Calu3 (cell line): ENCODE data around the gene CPE. TPM values are rescaled to one million over a fixed set of nuclear protein-coding genes. Genes with fewer than 3 reads are reported as not detected.

Experiments used
- BruUV-seq: library from RNA; stranded (reverse); fragments of 400-500 nt; replicated peaks from 2 replicates; lab custom pipeline; 2021; lab: Mats Ljungman, UMichigan
- CTCF ChIA-PET: fragments of 300-600 bp; sonication (Branson Sonifier 250); formaldehyde crosslinking; loops from one replicate; lab custom pipeline; 2022; ENCODE audit warnings: antibody characterized with exemption; lab: Charles Lee
- DNase-seq: peaks from one replicate; pipeline ENCODE4 v3.0.0; 2022
- H3K27ac Mint-ChIP-seq: one replicate; pipeline ENCODE4 v1.8.0; 2022; ENCODE audit warnings: mixed read lengths; ENCODE audit not compliant: unreplicated experiment
- H3K27me3 Mint-ChIP-seq: one replicate; pipeline ENCODE4 v1.8.0; 2022; ENCODE audit warnings: mixed read lengths; ENCODE audit not compliant: unreplicated experiment
- H3K36me3 Mint-ChIP-seq: one replicate; pipeline ENCODE4 v1.8.0; 2022; ENCODE audit warnings: mild to moderate bottlenecking, moderate library complexity, mixed read lengths; ENCODE audit not compliant: insufficient read depth, unreplicated experiment
- H3K4me1 Mint-ChIP-seq: one replicate; pipeline ENCODE4 v1.8.0; 2022; ENCODE audit warnings: mild to moderate bottlenecking, low read depth, mixed read lengths; ENCODE audit not compliant: unreplicated experiment
- H3K4me3 Mint-ChIP-seq: one replicate; pipeline ENCODE4 v1.8.0; 2022; ENCODE audit warnings: mild to moderate bottlenecking, low read depth, moderate library complexity, mixed read lengths; ENCODE audit not compliant: unreplicated experiment
- H3K9me3 Mint-ChIP-seq: one replicate; pipeline ENCODE4 v1.8.0; 2022; ENCODE audit warnings: low read depth, mixed read lengths; ENCODE audit not compliant: unreplicated experiment
- intact Hi-C: fragments of 100-400 bp; cut with micrococcal nuclease; formaldehyde crosslinking; loops from one replicate; pipeline ENCODE4 v1.10.0; 2022; ENCODE audit not compliant: unreplicated experiment
- total RNA-seq: library from RNA; stranded (reverse); gene quantifications from 2 replicates; pipeline ENCODE4 v1.2.3, GENCODE V29; 2022
- TF ChIP-seq, protein P1 (sequence below): fragments of 200-600 bp; IDR thresholded peaks from one replicate; pipeline ENCODE4 v1.8.0; 2022; ENCODE audit warnings: antibody characterized with exemption; ENCODE audit not compliant: unreplicated experiment

The CPE gene
- total RNA-seq, 1 experiment from 2014 or later = 4.7 TPM

DNA sequence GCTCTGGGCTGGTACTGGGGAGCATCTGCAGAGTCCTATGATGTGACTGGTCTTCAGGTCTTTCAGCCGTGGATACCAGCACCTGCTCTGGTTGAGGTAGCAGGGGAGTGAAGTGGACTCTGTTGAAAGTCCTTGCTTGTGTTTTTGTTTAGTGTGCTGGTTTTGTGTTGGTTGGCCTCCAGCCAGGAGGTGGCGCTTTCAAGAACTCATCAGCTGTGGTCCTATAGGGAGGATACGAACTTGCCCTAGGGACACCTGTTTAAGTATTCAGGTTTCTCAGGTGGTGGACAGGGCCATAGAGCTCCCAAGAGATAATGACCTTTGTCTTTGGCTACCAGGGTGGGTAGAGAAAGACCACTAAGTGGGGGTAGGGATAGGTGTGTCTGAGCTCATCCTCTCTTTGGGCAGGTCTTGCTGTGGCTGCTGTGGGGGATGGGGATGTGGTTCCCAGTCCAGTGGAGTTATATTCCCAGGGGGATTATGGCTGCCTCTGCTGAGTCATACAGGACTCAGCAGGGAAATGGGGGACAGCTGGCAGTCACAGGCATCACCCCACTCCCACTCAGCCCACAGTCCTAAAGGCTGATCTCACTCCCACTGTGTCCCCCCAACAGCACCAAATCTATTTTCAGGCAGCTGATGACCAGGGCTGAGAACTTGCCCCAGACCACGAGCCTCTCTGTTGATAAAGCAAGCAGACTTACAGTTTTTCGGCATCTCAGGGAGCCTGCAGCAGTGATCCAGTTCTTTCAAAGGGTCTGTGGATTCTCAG lies 27.3 kb upstream of the CPE start:
- Mint-ChIP-seq H3K27me3 (no peaks in the 10 kb centered on the region), H3K27ac (no peak overlapping the region), H3K36me3 (no peaks in the 10 kb centered on the region), H3K4me1 (no peaks in the 10 kb centered on the region), H3K9me3 (no peaks in the 10 kb centered on the region), H3K4me3 (no peak overlapping the region)
- intact Hi-C loops = no loop called here
- no peak for DNase-seq
- TF ChIP-seq, protein P1, sequence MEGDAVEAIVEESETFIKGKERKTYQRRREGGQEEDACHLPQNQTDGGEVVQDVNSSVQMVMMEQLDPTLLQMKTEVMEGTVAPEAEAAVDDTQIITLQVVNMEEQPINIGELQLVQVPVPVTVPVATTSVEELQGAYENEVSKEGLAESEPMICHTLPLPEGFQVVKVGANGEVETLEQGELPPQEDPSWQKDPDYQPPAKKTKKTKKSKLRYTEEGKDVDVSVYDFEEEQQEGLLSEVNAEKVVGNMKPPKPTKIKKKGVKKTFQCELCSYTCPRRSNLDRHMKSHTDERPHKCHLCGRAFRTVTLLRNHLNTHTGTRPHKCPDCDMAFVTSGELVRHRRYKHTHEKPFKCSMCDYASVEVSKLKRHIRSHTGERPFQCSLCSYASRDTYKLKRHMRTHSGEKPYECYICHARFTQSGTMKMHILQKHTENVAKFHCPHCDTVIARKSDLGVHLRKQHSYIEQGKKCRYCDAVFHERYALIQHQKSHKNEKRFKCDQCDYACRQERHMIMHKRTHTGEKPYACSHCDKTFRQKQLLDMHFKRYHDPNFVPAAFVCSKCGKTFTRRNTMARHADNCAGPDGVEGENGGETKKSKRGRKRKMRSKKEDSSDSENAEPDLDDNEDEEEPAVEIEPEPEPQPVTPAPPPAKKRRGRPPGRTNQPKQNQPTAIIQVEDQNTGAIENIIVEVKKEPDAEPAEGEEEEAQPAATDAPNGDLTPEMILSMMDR = no peak
- no TSS peak for BruUV-seq
- CTCF ChIA-PET = no interaction called here

DNA sequence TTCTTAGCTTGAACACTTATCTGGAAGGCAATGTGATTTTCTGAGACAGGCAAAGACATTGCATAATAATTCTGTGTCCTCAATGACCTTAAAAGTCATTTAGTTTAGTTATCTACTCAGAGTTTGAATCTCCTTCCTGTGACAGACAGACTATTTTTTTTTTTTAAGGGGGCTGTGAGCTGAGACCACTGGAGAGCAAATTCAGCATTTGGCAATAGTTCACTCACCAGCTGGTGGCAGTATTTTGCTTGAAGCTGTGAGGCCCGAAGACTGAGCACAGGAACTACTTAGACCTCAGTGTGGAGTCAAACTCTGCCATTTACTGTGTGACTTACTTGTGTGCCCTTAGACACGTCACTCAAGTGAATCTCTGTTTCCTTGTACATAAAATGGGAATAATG lies 22.9 kb upstream of the CPE start:
- no peak overlapping the region for H3K27ac Mint-ChIP-seq
- CTCF ChIA-PET = interaction anchor here (1.0 to 1.1 kb wide), 2 partner anchors 12 to 22 kb away, joined by 3 read pairs; partner anchors contain the start of gene CPE
- BruUV-seq = no TSS peak
- H3K27me3 Mint-ChIP-seq = no peaks in the 10 kb centered on the region
- intact Hi-C loops = loop anchor here (1.0 kb wide), 1 partner anchor 108 kb away; no protein-coding TSS in a partner anchor
- peaks cover 24% of the 10 kb centered on the region for H3K4me1 Mint-ChIP-seq
- TF ChIP-seq, protein P1 = no peak
- H3K4me3 Mint-ChIP-seq = no peak overlapping the region
- peaks cover 3% of the 10 kb centered on the region for H3K9me3 Mint-ChIP-seq
- no peaks in the 10 kb centered on the region for H3K36me3 Mint-ChIP-seq
- DNase-seq = peak; percentile 27

DNA sequence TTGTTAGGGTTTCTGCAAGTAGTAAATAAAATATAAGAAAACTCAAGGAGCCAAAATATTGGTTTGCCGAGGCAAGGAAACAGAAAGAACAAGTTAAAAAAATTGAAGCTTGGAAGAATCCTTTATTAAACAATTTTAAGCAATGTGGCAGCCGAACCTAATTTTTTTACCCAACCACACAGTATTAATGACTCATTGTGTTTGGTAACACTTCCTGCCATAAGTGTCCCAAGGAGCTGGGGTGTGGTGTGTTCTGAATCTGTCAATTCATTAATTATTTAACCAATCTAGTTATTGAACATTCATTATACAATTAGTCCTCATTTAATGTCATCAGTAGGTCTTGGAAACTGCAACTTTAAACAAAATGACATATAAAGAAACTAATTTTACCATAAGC lies 19.3 kb upstream of the CPE start:
- CTCF ChIA-PET = interaction anchor here (0.6 kb wide), 1 partner anchor 303 kb away, joined by 3 read pairs; no protein-coding TSS in a partner anchor
- no TSS peak for BruUV-seq
- intact Hi-C loops = no loop called here
- TF ChIP-seq, protein P1 = no peak
- H3K9me3 Mint-ChIP-seq = peaks cover 3% of the 10 kb centered on the region
- no peak for DNase-seq
- peaks cover 24% of the 10 kb centered on the region for H3K4me1 Mint-ChIP-seq
- H3K27me3 Mint-ChIP-seq = no peaks in the 10 kb centered on the region
- no peak overlapping the region for H3K4me3 Mint-ChIP-seq
- H3K27ac Mint-ChIP-seq = peak overlapping the region; percentile 42
- no peaks in the 10 kb centered on the region for H3K36me3 Mint-ChIP-seq

DNA sequence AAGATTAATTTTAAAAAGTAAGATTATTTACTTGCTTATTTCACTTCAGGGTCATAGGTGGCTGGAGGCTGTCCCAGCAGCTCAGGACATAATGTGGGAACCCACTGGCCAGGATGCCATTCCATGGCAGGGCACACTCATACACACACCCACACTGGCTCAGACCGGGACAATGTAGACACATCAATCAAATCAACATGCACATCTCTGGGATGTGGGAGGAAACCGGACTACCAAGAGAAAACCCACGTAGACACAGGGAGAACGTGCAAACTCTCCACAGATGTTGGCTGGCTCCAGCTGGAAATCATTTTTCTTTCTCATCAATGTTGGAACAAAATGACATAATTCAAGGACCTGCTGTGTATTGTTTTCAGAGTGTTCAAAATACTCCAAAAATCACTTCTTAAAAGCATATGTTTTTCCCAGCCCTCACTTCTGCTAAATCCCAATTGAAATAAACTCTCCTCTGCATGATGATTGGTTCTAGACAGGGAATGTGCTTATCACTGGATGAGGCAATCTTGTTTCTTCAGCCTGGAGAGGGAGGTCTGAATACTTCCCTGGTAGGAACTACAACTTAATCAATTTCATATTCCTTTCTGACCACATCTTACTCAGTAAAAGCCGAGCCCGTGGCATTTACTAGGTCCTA lies 18.6 kb upstream of the CPE start:
- no peak overlapping the region for H3K27ac Mint-ChIP-seq
- H3K9me3 Mint-ChIP-seq = peaks cover 3% of the 10 kb centered on the region
- DNase-seq = no peak
- no peaks in the 10 kb centered on the region for H3K36me3 Mint-ChIP-seq
- CTCF ChIA-PET = interaction anchor here (0.6 kb wide), 1 partner anchor 304 kb away, joined by 3 read pairs; no protein-coding TSS in a partner anchor
- TF ChIP-seq, protein P1 = no peak
- no TSS peak for BruUV-seq
- H3K4me3 Mint-ChIP-seq = no peak overlapping the region
- H3K4me1 Mint-ChIP-seq = peaks cover 24% of the 10 kb centered on the region
- H3K27me3 Mint-ChIP-seq = no peaks in the 10 kb centered on the region
- intact Hi-C loops = no loop called here
